Subcutaneous adipose tissue (tissue), 4 donors: Measurements from ENCODE around the gene NKX6-1. TPM values are rescaled to one million over a fixed set of nuclear protein-coding genes. Genes with fewer than 3 reads are reported as not detected.

ENCODE experiments used
- small RNA-seq: library from RNA; depleted of rRNA; stranded (forward); fragments of <200 nt; gene quantifications from one replicate; pipeline ENCODE3, GENCODE V24; 2016
- total RNA-seq, 4 donors: library from RNA; depleted of rRNA; stranded (reverse); fragments of >200 nt; gene quantifications; one replicate each; pipeline ENCODE4 v1.1.0, GENCODE V29; 2016
- TF ChIP-seq, protein P1 (sequence below): fragments of 450-650 bp; IDR thresholded peaks from one replicate; pipeline ENCODE4 v1.5.1; 2016; ENCODE audit warnings: low read depth, mild to moderate bottlenecking, control low read depth, antibody characterized with exemption, moderate library complexity

NKX6-1 gene
- total RNA-seq, 4 donors from 2014 or later = not detected

DNA sequence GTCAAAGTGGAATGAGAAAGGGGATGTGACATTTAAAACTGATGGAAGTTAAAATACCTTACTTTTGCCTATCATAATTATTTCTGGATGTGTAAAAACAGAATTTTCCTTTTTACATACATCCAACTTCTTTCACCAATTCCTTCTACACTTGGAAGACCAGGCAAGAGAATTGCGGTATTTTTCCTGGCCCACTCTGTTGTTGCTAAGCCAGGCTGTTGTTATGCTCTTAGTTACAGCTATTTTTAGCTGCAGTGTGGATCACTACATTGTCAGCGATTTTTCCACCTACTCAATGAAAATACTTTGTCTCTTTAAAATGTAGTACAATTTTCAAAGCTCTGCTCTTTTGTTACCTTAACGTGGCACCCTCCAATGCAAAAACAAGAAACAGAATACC, 43.4 kb downstream of the NKX6-1 start:
- TF ChIP-seq, protein P1, sequence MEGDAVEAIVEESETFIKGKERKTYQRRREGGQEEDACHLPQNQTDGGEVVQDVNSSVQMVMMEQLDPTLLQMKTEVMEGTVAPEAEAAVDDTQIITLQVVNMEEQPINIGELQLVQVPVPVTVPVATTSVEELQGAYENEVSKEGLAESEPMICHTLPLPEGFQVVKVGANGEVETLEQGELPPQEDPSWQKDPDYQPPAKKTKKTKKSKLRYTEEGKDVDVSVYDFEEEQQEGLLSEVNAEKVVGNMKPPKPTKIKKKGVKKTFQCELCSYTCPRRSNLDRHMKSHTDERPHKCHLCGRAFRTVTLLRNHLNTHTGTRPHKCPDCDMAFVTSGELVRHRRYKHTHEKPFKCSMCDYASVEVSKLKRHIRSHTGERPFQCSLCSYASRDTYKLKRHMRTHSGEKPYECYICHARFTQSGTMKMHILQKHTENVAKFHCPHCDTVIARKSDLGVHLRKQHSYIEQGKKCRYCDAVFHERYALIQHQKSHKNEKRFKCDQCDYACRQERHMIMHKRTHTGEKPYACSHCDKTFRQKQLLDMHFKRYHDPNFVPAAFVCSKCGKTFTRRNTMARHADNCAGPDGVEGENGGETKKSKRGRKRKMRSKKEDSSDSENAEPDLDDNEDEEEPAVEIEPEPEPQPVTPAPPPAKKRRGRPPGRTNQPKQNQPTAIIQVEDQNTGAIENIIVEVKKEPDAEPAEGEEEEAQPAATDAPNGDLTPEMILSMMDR = no peak

DNA sequence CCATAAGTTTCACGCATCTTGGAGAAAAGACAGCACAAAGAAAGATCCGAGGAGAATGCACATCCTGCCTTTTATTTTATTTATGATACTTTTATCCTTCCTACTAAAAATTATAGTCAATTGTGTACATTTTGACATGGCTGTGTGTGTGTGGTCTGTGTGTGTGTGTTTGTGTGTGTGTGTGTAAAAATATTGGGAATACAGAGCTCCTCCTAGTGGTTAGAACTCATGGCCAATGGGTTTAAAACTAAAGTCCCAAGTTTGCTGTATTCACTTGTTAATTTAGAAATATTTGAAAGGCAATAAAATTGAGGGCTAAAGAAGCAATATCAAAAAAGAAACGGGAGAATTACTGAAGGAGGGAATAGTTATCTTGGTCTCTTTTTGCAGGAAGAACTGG, 47.5 kb downstream of the NKX6-1 start:
- TF ChIP-seq, protein P1 = no peak

DNA sequence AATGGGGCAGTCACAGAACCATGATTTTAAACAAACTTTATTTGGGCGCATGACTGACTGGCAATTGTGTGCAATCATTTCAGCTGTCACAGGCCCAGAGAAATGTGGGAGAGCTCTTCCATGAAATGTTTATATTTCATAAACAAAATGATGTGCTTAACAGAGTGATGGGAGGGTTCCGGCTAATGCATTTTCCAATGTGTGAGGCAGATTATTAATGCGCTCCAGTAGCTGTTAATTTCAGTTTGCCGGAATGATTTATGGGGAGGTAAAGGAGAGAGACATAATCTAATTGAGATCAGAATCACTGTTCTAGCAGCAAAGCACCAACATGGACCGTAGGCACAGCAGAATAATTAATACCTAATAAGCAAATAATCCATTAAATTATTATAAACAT, 55.6 kb downstream of the NKX6-1 start:
- TF ChIP-seq, protein P1 = no peak

DNA sequence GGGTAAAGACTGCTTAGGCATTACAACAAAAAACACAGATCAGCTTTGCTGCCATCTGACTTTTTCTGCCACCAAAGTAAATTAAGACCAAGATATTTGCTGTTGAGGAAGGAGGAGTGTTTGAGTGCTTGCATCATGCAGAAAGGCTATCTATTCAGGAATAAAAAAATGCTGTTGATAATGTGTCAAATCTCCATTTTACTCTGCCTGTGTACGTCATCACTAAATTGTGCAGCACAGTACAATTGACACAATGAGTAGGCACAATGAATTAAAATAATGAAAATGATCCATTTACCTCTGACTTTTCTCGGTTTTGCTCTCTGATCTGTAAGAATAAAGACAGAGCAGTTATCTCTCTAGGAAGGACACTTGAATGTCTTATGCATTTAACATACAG, 56.3 kb downstream of the NKX6-1 start:
- TF ChIP-seq, protein P1 = no peak

Small RNA genes within 50 kb of the gene (small RNA-seq; reads per million reads assigned to genes)
- not detected for gene RPL3P13

Other genes starting within 250 kb of the NKX6-1 start
- gene CDS1, start 83.8 kb upstream of the NKX6-1 start, total RNA-seq = 1 to 10 TPM in 2 of 4 donors, under 1 TPM in 2; 0.16 to 1.4 (median 0.64) TPM